ENCODE measurements around the gene SRGAP3.

GRCh38 chr3:9231006-9231405 lies 18.4 kb downstream of the SRGAP3 start:
- TF ChIP-seq EZH2phosphoT487 (IDR thresholded peaks at IDR 0.05; ENCODE audit: low read depth, severe bottlenecking, unreplicated experiment) (no peak), CTCF (IDR thresholded peaks at IDR 0.05; ENCODE audit: poor library complexity) (no peak), EZH2 (IDR thresholded peaks at IDR 0.05; ENCODE audit: borderline replicate concordance) (no peak)

Data from hepatocyte (in vitro differentiated cells).